Tibial artery (tissue), 4 donors: ENCODE data around the gene ELAVL2.

ENCODE experiments used
- DNase-seq, 2 donors: peaks; one replicate each; pipeline ENCODE4 v3.0.0-alpha.2; 2019
- H3K27ac ChIP-seq, 2 donors: fragments of 200-600 bp; sonication (generic) in 1 of 2; 1 replicate in 1 of 2; 2 replicates in 1 of 2; pipeline ENCODE4 v1.5.1; 2018 to 2019; ENCODE audit warnings: mild to moderate bottlenecking in 1 of 2
- H3K27me3 ChIP-seq, 2 donors: fragments of 200-600 bp; sonication (generic) in 1 of 2; one replicate each; pipeline versions ENCODE4 v1.5.1 to v1.6.0; 2016 to 2019
- H3K36me3 ChIP-seq, 3 donors: fragments of 200-600 bp; sonication (generic) in 2 of 3; one replicate each; pipeline ENCODE4 v1.5.1; 2016 to 2019; ENCODE audit warnings: mild to moderate bottlenecking in 2 of 3
- H3K4me1 ChIP-seq, 4 donors: fragments of 200-600 bp; sonication (generic) in 2 of 4; 1 replicate in 3 of 4; 2 replicates in 1 of 4; pipeline ENCODE4 v1.5.1; 2016 to 2019
- H3K4me3 ChIP-seq, 2 donors: fragments of 200-600 bp; sonication (generic) in 1 of 2; 1 replicate in 1 of 2; 2 replicates in 1 of 2; pipeline ENCODE4 v1.5.1; 2018 to 2019; ENCODE audit warnings: mild to moderate bottlenecking in 2 of 2
- H3K9me3 ChIP-seq, 3 donors: fragments of 200-600 bp; sonication (generic) in 1 of 3; one replicate each; pipeline ENCODE4 v1.5.1; 2016 to 2019
- intact Hi-C: fragments of 100-400 bp; cut with DNase I; formaldehyde crosslinking; loops from one replicate; pipeline ENCODE4 v1.15.0; 2023; ENCODE audit warnings: low total_unique reads
- TF ChIP-seq, protein P1 (sequence below), 2 experiments: fragments of 200-600 bp in 1 of 2; fragments of 450-650 bp in 1 of 2; IDR thresholded peaks; one replicate each; pipeline ENCODE4 v1.5.1; 2017 to 2019; ENCODE audit warnings: antibody characterized with exemption in 2 of 2, mild to moderate bottlenecking in 1 of 2, moderate library complexity in 1 of 2

The ELAVL2 gene

DNA sequence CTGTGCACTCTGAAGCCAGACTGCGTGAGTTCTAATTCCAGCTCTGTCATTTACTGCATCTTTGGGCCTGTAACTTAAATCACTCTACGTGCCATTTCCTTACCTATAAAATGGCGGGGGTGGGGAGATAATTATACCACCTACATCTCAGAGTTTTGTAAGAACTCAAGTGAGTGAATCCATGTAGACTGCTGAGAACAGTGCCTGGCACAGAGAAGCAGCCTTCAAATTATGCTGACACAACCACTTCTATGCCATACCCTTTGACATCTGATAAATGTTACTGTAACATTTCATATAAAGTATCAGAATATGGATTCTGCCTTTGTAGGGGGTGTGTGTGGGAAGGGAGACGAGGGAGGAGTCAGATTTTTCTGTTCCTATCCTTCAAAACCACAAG is 27.7 kb downstream of the ELAVL2 start:
- intact Hi-C loops = no loop called here
- no peaks in the 10 kb centered on the region for H3K9me3 ChIP-seq
- H3K4me3 ChIP-seq = no peak overlapping the region
- DNase-seq = no peak
- H3K27ac ChIP-seq = no peak overlapping the region
- H3K27me3 ChIP-seq = no peaks in the 10 kb centered on the region
- H3K36me3 ChIP-seq = no peaks in the 10 kb centered on the region
- TF ChIP-seq, protein P1, sequence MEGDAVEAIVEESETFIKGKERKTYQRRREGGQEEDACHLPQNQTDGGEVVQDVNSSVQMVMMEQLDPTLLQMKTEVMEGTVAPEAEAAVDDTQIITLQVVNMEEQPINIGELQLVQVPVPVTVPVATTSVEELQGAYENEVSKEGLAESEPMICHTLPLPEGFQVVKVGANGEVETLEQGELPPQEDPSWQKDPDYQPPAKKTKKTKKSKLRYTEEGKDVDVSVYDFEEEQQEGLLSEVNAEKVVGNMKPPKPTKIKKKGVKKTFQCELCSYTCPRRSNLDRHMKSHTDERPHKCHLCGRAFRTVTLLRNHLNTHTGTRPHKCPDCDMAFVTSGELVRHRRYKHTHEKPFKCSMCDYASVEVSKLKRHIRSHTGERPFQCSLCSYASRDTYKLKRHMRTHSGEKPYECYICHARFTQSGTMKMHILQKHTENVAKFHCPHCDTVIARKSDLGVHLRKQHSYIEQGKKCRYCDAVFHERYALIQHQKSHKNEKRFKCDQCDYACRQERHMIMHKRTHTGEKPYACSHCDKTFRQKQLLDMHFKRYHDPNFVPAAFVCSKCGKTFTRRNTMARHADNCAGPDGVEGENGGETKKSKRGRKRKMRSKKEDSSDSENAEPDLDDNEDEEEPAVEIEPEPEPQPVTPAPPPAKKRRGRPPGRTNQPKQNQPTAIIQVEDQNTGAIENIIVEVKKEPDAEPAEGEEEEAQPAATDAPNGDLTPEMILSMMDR (IDR thresholded peaks at IDR 0.05) = no peak
- H3K4me1 ChIP-seq = no peaks in the 10 kb centered on the region

DNA sequence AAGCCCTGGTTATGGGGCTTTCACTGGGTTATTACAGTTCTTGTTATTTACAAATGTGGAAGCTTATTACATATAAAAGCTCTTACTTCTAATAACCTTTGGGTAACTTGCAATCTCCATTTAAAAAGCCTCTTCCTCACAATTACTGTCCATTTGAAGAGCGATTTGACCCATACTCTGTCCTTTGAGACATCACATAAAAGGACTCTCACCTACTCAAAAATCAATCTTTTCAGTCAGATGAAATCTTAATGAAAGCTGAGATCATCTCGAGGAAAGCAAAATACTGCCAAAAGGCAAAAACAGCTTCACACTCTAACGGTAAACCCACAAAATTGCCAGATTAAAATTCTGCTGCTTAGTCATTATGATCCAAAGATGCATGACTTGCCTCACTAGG is 29.8 kb downstream of the ELAVL2 start:
- intact Hi-C loops = no loop called here

DNA sequence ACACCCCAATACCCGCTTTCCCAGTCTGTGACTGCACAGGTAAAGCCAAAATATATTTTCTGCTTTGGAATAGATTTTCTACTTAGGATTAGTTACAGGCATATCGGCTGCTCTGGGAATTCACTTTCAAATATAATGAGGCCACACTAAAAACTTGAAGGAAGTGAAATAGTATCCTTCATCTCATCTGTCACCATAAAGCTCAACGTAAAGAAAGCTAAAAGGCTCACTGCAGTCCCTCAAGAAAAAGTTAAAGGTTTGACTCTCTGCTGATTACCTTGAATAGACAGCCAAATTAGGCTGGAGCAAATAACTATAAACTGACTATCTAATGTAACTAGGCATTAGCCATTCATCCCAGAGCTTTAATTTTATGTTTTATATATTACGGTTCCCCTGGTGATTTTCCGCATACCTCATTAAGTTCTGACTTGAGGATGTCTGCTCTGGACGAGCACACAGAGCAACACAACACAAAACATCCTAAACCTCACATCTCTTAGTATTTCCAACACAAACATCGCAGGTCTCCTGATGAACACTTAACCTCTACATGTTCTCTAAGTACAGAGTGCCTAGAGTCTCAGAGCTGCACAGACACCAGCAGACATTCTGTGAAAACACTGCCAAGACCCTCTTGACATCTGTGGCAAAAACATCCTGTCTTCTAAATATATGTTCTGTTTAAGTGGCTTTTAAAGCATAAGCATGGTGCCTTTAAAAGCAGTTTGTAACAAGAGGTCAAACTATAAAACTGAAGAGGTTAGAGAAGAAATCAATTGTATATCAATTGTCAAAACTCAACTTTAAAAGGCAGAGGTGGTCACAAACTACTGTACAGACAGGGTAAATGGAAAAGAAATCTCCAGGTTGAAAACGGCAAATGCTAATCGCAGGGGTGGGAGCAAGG is 35.4 kb downstream of the ELAVL2 start:
- Histone ChIP-seq H3K36me3 (no peaks in the 10 kb centered on the region), H3K9me3 (no peaks in the 10 kb centered on the region), H3K4me1 (no peaks in the 10 kb centered on the region), H3K27ac (no peak overlapping the region), H3K4me3 (no peak overlapping the region), H3K27me3 (no peaks in the 10 kb centered on the region)
- intact Hi-C loops = no loop called here
- TF ChIP-seq, protein P1 (IDR thresholded peaks at IDR 0.05) = no peak
- DNase-seq = no peak

More for the DNA sequence above, 29.8 kb downstream of the ELAVL2 start:
- DNase-seq = no peak
- Histone ChIP-seq H3K4me3 (no peak overlapping the region), H3K4me1 (no peaks in the 10 kb centered on the region), H3K9me3 (no peaks in the 10 kb centered on the region), H3K27ac (no peak overlapping the region), H3K36me3 (no peaks in the 10 kb centered on the region), H3K27me3 (no peaks in the 10 kb centered on the region)
- TF ChIP-seq, protein P1 (IDR thresholded peaks at IDR 0.05) = no peak

DNA sequence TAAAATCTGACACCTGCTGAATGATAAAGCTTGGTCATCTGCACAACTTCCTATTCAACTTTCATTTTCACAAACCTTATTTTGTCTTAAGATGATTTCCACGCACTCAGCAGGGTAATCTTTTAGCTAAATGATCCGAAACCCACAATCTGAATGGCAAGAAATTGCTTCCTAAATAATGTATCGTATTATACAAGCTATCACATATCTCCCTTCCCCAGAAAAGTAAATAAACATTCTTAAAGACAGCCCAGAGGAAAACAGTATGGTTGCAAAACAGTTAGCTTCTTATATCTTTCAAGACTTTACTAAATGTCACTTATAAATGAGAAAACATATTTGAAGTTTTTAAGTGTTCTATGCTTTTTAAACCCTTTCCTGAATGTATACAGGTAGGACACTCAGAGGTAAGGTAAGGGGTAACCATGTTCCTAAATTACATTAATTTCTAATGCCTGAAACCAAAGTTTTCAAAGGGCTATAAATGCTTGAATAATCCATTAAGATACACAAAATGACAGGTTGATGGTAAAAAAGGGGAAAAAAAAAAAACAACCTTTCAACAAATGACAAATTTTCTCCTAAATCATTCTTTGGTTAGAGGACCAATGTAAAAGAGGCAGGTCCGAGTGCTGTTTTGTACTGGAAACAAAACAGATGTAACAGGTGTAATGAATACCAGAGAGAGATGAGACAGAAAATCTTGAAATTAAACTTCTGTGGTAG is 36.3 kb downstream of the ELAVL2 start:
- no peak for DNase-seq
- no peak overlapping the region for H3K4me3 ChIP-seq
- H3K27ac ChIP-seq = no peak overlapping the region
- H3K4me1 ChIP-seq = no peaks in the 10 kb centered on the region
- intact Hi-C loops = no loop called here
- TF ChIP-seq, protein P1 (IDR thresholded peaks at IDR 0.05) = no peak
- no peaks in the 10 kb centered on the region for H3K36me3 ChIP-seq
- H3K9me3 ChIP-seq = no peaks in the 10 kb centered on the region
- no peaks in the 10 kb centered on the region for H3K27me3 ChIP-seq

DNA sequence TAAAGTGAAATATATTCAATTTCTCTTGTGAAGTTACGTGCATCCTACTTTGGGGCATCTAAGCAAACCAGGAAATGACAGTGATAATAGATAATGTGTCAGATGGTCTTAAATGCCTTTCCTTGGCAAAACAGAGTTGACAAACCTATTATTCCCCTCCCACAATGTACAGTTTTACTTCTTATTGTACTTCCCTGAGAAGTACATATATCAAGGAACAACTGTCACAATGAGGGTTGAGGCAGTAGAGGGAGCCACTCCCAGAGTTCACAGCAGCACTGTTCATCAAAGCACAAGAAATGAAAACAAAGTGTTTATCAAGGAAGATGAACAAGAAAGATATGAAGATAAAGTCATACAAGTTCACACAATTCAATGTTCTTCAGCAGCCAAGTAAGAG is 41.1 kb downstream of the ELAVL2 start:
- intact Hi-C loops = no loop called here
- TF ChIP-seq, protein P1 (IDR thresholded peaks at IDR 0.05) = no peak

More for the DNA sequence above, 41.1 kb downstream of the ELAVL2 start:
- Histone ChIP-seq H3K9me3 (no peaks in the 10 kb centered on the region), H3K27me3 (no peaks in the 10 kb centered on the region), H3K4me1 (no peaks in the 10 kb centered on the region), H3K27ac (no peak overlapping the region), H3K4me3 (no peak overlapping the region), H3K36me3 (no peaks in the 10 kb centered on the region)
- no peak for DNase-seq
